HepG2 (cell line): ENCODE measurements around the gene DUSP2. TPM values are rescaled to one million over a fixed set of nuclear protein-coding genes. Genes with fewer than 3 reads are reported as not detected.

Experiments used
- GABPA ChIP-seq, 2 experiments: IDR thresholded peaks; 2 replicates each; pipeline ENCODE4 v1.6.1; 2011 to 2016; ENCODE audit warnings: low read depth in 2 of 2, low read length in 1 of 2, missing biosample characterization in 1 of 2, missing genetic modification characterization in 1 of 2
- GABPB1 ChIP-seq: IDR thresholded peaks from 2 replicates; pipeline ENCODE4 v1.6.1; 2016; ENCODE audit warnings: mild to moderate bottlenecking, missing genetic modification reagents, moderate library complexity, missing compliant biosample characterization
- GFI1 ChIP-seq: sonication (generic); formaldehyde crosslinking; IDR thresholded peaks from 2 replicates; pipeline ENCODE4 v1.5.0; 2020; ENCODE audit warnings: missing genetic modification reagents, mild to moderate bottlenecking, borderline replicate concordance
- HDAC1 ChIP-seq: sonication (generic); formaldehyde crosslinking; IDR thresholded peaks from 2 replicates; pipeline ENCODE4 v1.5.1; 2020; ENCODE audit warnings: mild to moderate bottlenecking, missing genetic modification reagents
- KDM5B ChIP-seq: sonication (generic); formaldehyde crosslinking; IDR thresholded peaks from 2 replicates; pipeline ENCODE4 v1.4.0; 2020; ENCODE audit warnings: missing genetic modification reagents, mild to moderate bottlenecking, borderline replicate concordance
- MIER2 ChIP-seq: IDR thresholded peaks from 2 replicates; pipeline ENCODE4 v1.6.1; 2016; ENCODE audit warnings: missing biosample characterization, missing genetic modification reagents
- MIXL1 ChIP-seq: IDR thresholded peaks from 2 replicates; pipeline ENCODE4 v1.6.1; 2016
- NCOA1 ChIP-seq: sonication (generic); formaldehyde crosslinking; IDR thresholded peaks from 2 replicates; pipeline ENCODE4 v1.9.0; 2021; ENCODE audit warnings: missing genetic modification reagents
- PATZ1 ChIP-seq: sonication (generic); formaldehyde crosslinking; IDR thresholded peaks from 2 replicates; pipeline ENCODE4 v1.4.0; 2020; ENCODE audit warnings: missing genetic modification reagents
- RARG ChIP-seq: sonication (generic); formaldehyde crosslinking; IDR thresholded peaks from 2 replicates; pipeline ENCODE4 v1.4.0; 2020; ENCODE audit warnings: low read depth, mild to moderate bottlenecking, missing genetic modification reagents
- SETDB1 ChIP-seq: sonication (generic); formaldehyde crosslinking; IDR thresholded peaks from 2 replicates; pipeline ENCODE4 v1.5.1; 2020; ENCODE audit warnings: missing genetic modification reagents, mild to moderate bottlenecking, borderline replicate concordance
- SMAD1 ChIP-seq: sonication (generic); formaldehyde crosslinking; IDR thresholded peaks from 2 replicates; pipeline ENCODE4 v1.4.0; 2020; ENCODE audit warnings: missing genetic modification reagents, low read depth, mild to moderate bottlenecking, borderline replicate concordance
- ZBTB44 ChIP-seq: sonication (generic); formaldehyde crosslinking; IDR thresholded peaks from 2 replicates; pipeline ENCODE4 v1.4.0; 2020; ENCODE audit warnings: missing genetic modification reagents
- ZBTB7A ChIP-seq: sonication (generic); formaldehyde crosslinking; IDR thresholded peaks from 2 replicates; pipeline ENCODE4 v1.8.0; 2022; ENCODE audit warnings: mild to moderate bottlenecking, missing genetic modification reagents
- ZNF687 ChIP-seq: sonication (generic); formaldehyde crosslinking; IDR thresholded peaks from 2 replicates; pipeline ENCODE4 v1.5.1; 2020; ENCODE audit warnings: mild to moderate bottlenecking, missing genetic modification reagents, moderate library complexity
- ZNF704 ChIP-seq: sonication (generic); formaldehyde crosslinking; IDR thresholded peaks from 2 replicates; pipeline ENCODE4 v1.8.1; 2023; ENCODE audit warnings: mild to moderate bottlenecking, inconsistent platforms, moderate library complexity, missing genetic modification reagents, borderline replicate concordance
- ZSCAN25 ChIP-seq: sonication (generic); formaldehyde crosslinking; IDR thresholded peaks from 2 replicates; pipeline ENCODE4 v1.8.0; 2022; ENCODE audit warnings: mild to moderate bottlenecking, missing genetic modification reagents
- polyA plus RNA-seq, 8 experiments: library from polyadenylated mRNA; depleted of rRNA in 3 of 8; stranded (reverse) in 7 of 8; unstranded in 1 of 8; fragments of >200 nt; fragmentation: Illumina TruSeq in 4 of 8; extraction: Trizol in 4 of 8; gene quantifications; 2 replicates each; pipeline versions ENCODE4 v1.2.1 to v1.2.3, GENCODE V29; 2011 to 2016; ENCODE audit warnings: low read depth in 4 of 8, missing spikeins in 1 of 8, mixed read lengths in 1 of 8; ENCODE audit not compliant: insufficient read depth in 1 of 8
- total RNA-seq, 5 experiments: library from RNA; depleted of rRNA; stranded (reverse); fragments of >200 nt; fragmentation: Illumina TruSeq; extraction: Trizol; gene quantifications; 2 replicates each; pipeline ENCODE4 v1.2.3, GENCODE V29; 2016; ENCODE audit warnings: low read depth in 1 of 5

Gene DUSP2
- total and polyA plus RNA-seq, 2 of the 13 experiments (the other 11 are each of a cell fraction or from before 2014, with no cell fraction given) = not detected

DNA sequence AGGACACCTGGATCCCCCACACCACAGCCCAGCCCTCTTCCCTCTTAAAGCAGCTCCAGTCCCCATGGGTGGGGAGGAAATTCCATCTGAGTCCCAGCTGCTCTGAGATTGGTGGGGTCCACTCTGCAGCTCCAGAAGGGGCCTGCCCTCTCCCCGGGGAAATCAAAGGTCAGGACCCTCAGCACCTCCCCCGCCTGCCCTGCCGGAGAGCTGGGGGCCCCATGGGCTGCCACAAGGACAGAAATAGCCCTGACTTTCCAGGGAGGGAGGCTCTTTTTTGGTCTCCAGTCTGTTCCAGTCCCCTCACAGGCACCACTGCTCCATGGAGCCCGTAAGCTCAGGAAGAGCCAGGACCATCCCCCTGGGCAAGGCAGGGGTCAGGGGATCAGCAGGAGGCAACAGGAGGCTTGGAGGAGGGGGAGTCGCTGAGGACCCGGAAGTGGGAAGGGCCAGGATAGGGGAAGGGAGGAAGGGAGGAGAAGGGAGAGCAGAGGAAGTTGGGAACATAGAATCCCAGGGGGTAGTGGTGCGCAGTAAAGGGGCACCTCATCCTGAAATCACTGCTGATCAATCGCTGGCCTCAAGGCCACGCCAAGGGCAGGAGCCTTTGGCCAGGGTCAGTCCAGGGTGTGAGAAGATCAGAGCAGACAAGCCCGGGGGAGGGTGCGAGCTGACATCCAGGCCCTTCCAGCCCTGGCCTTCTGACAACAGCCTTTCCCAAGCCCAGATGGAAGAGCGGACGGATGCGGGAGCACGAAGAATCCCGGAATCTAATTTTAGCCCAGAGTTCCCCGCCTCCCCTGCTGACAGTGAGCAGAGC lies 36.5 kb downstream of the DUSP2 start (continued):
- TF ChIP-seq RARG (no peak), ZBTB7A (CRISPR knock-in tag) (0 out of 2 replicates have a peak, but pooled peaks have one; percentile 24), MIXL1 (CRISPR knock-in tag) (no peak), GABPA (IDR thresholded peaks at IDR 0.05; ENCODE audit: low read depth, low read length) (peak; percentile 31; the same call in 1 of the 2 replicates), GABPA (CRISPR knock-in tag; IDR thresholded peaks at IDR 0.05; ENCODE audit: low read depth) (peak; percentile 65; the same call in 1 of the 2 replicates), ZBTB44 (CRISPR knock-in tag) (no peak), MIER2 (CRISPR knock-in tag) (no peak), ZSCAN25 (peak; percentile 86), GFI1 (CRISPR knock-in tag) (peak; percentile 96), HDAC1 (CRISPR knock-in tag) (peak; percentile 21; the same call in 1 of the 2 replicates), SMAD1 (CRISPR knock-in tag) (no peak), PATZ1 (CRISPR knock-in tag) (peak; percentile 42; the same call in 1 of the 2 replicates), NCOA1 (CRISPR knock-in tag) (no peak), ZNF704 (CRISPR knock-in tag) (no peak), ZNF687 (CRISPR knock-in tag) (peak; percentile 27; the same call in 1 of the 2 replicates), SETDB1 (CRISPR knock-in tag) (no peak), KDM5B (CRISPR knock-in tag) (0 out of 2 replicates have a peak, but pooled peaks have one; percentile 35), GABPB1 (peak; percentile 50)
